HG03342 (cell line): ENCODE data around the gene EEF2K.

Experiments
- ATAC-seq: cut with Tn5 transposase; IDR thresholded peaks from one replicate; pipeline ENCODE4 v1.9.1; 2021; ENCODE audit warnings: mild to moderate bottlenecking, moderate library complexity; ENCODE audit not compliant: unreplicated experiment

The EEF2K gene

GRCh38 chr16:22328081-22328725, 122.1 kb downstream of the EEF2K start:
- ATAC-seq = no peak

GRCh38 chr16:22329199-22329695, 123.2 kb downstream of the EEF2K start:
- no peak for ATAC-seq

GRCh38 chr16:22330326-22330725, 124.2 kb downstream of the EEF2K start:
- ATAC-seq = no peak

GRCh38 chr16:22333457-22333994, 127.4 kb downstream of the EEF2K start:
- no peak for ATAC-seq

GRCh38 chr16:22335668-22336246, 129.7 kb downstream of the EEF2K start:
- no peak for ATAC-seq

GRCh38 chr16:22336581-22336980, 130.5 kb downstream of the EEF2K start:
- no peak for ATAC-seq

GRCh38 chr16:22337045-22337444, 131.0 kb downstream of the EEF2K start:
- ATAC-seq = no peak

GRCh38 chr16:22337849-22338635, 132.0 kb downstream of the EEF2K start:
- ATAC-seq = no peak
